Anterior cingulate cortex (tissue), 58 donors: Measurements from ENCODE around the gene COL4A4.

Experiments
- DNase-seq, 58 donors: peaks; one replicate each; lab custom pipeline; 2025; lab: John Stamatoyannopoulos, UW

Gene COL4A4

DNA sequence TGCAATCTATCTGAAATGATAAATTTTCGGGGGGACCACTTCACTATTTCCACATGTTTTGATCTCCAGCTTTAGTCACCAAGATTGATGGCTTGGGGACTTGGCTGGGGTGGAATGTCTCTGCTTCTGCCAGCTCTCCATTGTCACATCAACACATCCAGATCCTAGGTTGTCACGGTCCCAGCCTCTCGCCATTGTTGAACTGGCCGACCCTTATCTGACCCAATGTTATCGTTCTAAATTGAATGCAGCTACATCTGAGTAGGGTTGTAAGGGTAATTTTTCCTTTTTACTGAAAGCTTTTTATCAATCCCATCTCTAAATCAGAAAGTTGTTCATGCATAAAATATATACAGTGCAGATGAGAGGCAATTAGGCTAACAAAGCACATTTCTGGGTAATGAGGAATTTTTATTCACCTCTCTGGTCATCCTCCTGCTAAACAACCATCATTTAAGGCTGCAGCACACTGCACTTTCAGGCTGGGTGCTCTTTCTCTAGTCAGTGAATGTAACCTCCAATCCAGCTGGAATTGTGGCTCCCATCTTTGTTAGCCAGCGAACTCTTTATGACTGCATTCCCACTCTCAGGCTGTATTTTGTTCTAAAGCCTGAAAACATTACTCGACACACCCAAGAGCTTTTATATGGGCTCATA is 128.2 kb downstream of the COL4A4 start:
- DNase-seq: no peak

GRCh38 chr2:227033471-227034148 is 130.4 kb downstream of the COL4A4 start:
- DNase-seq: peak in 3 of 58 donors; percentile 1 to 4 (median 2)

DNA sequence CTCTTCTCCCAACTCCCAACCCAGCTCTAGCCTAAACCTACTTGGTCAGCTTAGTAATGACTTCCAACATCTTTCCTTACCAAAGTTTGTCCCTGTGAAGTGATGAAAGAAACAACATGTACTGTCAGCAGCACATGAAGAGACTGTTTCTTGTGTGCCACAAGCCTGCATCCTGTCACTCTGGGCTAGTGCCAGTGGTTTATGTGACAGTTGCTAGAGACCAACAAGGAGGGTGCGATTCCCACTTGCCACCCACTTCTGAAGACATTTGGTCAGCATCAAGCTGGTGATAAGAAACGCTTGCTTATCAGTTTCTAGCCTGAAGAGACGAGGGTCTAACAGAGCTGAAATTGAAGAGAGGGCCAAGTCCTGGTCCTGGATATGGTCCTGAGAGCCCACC is 132.6 kb downstream of the COL4A4 start:
- DNase-seq: peak in 5 of 58 donors; percentile 10 to 34 (median 18)

DNA sequence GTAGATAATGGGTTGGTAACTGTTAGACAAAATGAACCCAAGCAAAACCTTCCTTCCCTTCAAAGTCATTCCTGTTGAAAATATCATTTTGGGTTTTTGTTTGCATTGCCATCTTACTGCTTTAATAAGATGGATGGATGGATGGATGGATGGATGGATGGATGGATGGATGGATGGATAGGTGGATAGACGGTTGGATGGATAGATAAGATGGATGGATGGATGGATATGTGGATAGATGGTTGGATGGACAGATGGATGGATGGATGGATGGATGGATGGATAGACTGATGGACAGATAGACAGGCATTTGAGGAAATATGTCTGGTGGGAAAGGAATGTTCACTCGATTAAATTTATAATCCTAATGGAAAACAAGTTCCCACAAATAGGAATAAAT is 133.2 kb downstream of the COL4A4 start:
- DNase-seq: no peak

GRCh38 chr2:227029426-227030105 is 134.4 kb downstream of the COL4A4 start:
- no peak for DNase-seq

- no peak for DNase-seq
Measured at GRCh38 chr2:227025510-227025909, 138.5 kb downstream of the COL4A4 start.

DNA sequence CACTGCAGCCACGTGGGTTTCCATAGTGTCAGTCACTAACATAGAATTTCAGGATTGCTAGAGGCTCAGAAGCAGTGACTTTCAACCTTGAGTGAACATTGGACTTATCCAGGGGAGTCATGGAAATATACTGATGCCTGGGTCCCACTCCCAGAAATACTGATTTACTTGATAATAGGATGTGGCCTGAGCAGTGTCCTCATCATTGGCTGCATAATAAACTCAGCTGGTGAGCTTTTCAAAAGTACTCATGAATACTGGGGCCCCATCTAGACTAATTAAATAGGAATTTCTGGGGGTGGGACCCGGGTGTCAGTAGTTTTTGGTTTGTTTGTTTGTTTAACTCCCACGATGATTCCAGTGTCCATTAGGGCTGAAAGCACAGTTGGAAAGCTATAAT is 141.4 kb downstream of the COL4A4 start:
- DNase-seq: no peak

DNA sequence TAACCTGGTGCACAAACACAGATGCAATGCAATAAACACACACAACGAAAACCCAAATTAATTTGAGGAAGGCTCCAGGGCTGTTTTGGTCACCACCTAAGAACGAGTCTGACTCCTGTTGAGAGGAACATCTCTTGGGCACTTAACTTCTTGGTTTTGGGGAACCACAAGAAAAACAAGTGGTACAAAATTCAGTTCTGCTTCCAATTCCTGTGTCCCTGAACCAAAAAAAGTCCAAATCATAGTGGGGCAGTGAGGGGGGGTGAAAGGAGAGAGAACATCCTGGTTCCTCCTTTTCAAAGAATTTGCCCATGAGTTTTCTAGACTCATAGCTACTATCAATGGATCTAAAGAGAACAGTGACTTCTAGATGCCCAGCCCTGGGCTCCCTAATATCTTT is 143.6 kb downstream of the COL4A4 start:
- DNase-seq: peak in 1 of 58 donors; percentile 6

DNA sequence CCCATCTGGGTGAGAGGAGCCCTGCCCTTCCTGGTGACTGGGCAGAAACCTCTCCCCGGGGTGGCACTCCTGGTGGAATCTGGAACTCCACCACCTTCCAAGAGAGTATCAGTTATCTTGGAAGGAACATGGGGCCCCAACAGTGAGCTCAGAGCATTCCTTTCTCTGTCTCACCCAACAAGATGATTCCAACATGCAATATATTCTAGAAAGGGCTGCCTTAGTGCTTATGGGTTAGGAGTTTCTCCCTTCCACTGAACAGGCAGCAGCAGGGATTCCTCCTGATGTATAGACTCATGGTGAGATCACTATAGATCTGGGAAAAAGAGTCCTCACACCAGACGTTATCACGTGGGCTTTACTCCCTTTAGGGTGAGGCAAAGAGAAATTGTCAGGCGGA is 147.1 kb downstream of the COL4A4 start:
- DNase-seq: no peak

DNA sequence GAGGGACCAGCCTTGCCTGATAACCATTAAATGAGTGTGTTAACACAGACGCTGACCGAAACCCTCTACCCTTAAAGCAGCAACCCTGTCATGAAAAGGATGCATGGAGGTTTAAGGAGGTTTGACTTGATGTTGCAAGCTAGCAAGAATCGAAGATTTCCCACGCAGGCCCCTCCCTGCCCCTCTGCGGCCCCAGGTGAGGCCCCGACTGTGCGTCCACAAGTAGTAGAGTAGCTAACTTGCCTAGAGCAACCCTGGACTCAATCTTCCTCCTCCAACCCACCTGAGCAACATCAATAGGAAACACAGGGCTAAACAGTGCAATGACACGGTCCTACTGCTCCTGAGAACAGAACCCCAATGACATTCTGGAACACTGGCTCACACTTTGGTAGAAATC is 150.1 kb downstream of the COL4A4 start:
- DNase-seq: no peak

DNA sequence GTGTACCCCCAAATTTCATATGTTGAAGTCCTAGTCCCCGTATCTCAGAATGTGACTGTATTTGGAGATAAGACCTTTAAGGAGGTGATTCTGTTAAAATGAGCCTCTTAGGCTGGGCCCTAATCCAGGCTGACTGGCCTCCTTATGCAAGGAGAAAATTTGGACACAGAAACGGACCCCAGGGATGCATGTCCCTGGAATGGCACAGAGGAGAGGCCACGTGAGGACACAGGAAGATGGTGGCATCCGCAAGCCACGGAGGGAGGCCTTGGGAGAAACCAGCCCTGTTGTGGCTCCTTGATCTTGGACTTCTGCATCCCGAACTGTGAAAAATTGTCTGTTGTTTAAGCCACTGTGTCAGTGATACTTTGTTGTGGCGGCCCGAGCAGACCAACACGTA is 150.7 kb downstream of the COL4A4 start:
- no peak for DNase-seq

DNA sequence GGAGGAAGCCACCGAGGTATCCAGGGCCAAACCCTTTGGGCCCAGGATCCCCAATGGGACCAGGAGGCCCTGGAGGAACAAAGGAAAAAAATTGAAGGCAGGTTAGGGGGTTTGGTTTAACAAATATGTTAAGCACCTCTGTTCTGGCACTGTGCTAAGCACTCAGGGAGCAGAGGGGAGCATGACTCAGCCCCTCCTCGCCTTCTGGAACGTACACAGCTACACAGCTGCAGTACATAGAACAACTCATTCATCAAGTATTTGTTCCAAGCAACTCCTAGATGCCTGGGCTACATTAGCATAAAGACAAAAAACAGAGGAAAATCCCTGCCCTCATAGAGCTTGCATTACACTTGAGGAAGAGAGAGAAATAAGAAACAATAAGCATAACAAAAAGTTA is 153.6 kb downstream of the COL4A4 start:
- DNase-seq: no peak

GRCh38 chr2:227007940-227008339 is 156.1 kb downstream of the COL4A4 start:
- no peak for DNase-seq

DNA sequence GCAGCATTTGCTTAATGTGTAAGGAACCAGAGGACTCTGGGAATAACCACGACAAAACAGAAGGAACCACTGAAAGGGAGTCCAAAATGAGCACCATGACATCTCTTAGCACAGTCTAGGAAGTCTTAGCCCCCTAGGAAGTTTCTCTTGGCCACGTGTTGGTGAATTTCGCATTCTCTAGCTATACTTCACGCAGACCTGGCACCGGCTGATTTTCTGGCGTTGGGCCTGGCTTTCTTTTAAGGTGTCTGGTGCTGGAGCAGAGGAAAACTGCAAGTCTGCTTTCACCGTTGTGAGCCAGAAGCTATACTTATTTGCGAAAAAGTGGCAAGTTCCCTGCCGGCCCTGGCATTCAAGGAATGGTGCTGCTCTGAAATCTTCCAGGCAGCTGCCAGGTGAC is 156.9 kb downstream of the COL4A4 start:
- peak in 4 of 58 donors; percentile 6 to 19 (median 12) for DNase-seq

DNA sequence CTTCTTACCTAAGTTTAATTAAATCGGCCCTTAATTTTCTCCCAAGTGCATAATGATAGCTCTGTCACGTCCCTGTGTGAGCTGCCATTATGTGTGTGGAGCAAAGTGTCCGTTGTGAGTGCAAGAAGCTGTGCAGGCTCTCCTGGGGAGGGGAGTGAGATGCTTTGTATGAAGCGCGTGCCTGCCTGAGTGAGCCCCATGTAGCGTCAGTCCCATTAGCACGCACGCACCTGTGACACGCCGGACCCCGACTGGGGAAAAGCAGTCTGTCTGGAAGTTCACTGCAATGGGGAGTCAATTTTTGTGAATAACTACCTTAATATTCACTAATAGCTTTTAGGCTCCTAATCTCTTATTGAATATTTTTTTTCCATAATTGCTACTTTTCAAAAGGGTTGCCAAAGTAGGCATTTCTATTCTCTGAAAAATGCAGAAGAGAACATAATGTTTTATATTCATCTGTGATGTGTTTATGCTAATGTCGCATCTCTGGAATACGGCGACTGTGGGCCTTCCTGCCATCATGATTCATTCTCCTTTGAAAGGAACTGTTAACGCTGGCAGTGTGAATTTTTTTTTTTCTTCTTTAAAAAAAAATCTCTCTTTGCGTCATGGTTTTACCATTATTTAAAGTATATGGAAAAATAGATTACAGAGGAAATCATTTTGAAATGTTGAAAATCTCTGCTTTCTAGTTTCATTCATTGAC is 157.7 kb downstream of the COL4A4 start:
- DNase-seq: peak in 1 of 58 donors; percentile 5

DNA sequence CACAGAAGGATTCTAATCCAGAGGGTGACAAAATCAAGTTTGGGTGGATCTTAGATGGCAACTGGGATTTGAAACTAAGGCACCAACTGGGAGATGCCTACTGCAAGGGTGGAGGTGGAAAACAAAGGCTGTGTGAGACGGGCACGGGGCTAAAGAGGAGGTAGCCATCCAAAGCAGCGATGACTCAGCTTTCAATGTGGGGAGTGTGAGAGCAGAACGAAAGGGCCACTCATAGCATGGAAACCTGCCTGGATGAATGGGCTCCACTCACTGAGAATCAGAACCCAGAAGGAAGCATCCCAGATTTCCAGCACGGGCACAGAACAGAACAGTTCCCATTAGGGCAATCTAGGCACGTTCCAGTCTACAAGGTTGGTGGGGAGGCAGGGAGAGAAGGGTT is 159.5 kb downstream of the COL4A4 start:
- no peak for DNase-seq

- no peak for DNase-seq
Measured at GRCh38 chr2:227000123-227000522, 163.9 kb downstream of the COL4A4 start.

DNA sequence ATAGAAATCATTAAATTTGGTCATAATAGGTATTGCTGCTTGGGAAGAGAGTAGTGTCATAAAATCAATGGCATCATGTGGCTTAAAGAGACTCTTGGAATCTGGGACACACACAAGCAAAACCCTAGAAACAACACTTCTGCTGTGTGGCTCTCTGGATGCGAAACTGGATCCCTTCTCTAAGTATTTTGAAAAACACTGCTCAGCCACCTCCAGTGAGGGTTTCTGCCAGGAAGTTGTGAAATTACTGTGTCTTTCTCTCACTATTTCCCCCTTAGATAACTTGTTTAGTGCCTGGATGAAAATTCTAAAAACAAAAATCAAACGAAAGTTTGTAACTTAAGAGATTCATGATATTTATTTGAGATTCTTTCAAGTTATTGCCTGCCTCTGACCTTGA is 164.3 kb downstream of the COL4A4 start:
- peak in 1 of 58 donors; percentile 13 for DNase-seq

- peak in 9 of 58 donors; percentile 3 to 26 (median 11) for DNase-seq
Measured at GRCh38 chr2:226995625-226996041, 168.4 kb downstream of the COL4A4 start.

GRCh38 chr2:226994775-226995174 is 169.2 kb downstream of the COL4A4 start:
- DNase-seq: peak in 1 of 58 donors; percentile 16

DNA sequence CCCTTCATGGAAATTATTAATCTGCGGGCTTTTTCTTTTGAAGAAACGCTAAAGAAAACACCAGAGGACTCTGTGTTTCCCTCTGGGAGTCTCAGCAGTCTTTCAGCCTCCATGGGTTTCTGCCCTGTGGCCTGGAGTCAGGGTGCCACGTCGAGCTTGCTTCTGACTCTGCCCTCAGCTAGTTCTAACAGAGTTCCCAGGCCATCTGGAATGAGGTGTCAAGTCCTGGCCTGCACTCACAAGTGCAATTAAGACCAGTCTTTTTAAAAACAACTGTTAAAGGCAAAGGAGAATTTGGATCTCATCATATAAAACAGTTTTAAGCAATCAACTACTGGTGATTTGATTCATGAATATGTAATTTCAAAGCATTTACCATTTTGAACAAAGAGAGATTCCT is 170.8 kb downstream of the COL4A4 start:
- no peak for DNase-seq
